Measurements from ENCODE around the gene PSME3. TPM values are rescaled to one million over a fixed set of nuclear protein-coding genes. Genes with fewer than 3 reads are reported as not detected.

The PSME3 gene
- total RNA-seq, 2 donors from 2014 or later, result 153 to 178 TPM

- DNase-seq, result no peak
- Histone ChIP-seq H3K27me3 (ENCODE audit: control insufficient read depth, insufficient read depth, low read length, poor library complexity, severe bottlenecking) (no peaks in the 10 kb centered on the region), H3K9ac (ENCODE audit: extremely low read depth, low read length, poor library complexity, severe bottlenecking) (no peak overlapping the region), H3K4me3 (ENCODE audit: low read length) (no peak overlapping the region), H3K36me3 (ENCODE audit: control insufficient read depth, insufficient read depth, low read length) (peaks cover 71% of the 10 kb centered on the region), H3K9me3 (ENCODE audit: control insufficient read depth, low read length) (no peaks in the 10 kb centered on the region), H3K4me1 (ENCODE audit: control insufficient read depth, insufficient read depth, low read length) (no peaks in the 10 kb centered on the region), H3K27ac (ENCODE audit: low read depth, low read length) (no peak overlapping the region)
- no peak overlapping the region for H3K27ac Mint-ChIP-seq
- H3K9me3 Mint-ChIP-seq, result no peaks in the 10 kb centered on the region
- peaks cover 65% of the 10 kb centered on the region for H3K36me3 Mint-ChIP-seq (ENCODE audit: low read depth)
- 88 to 100% methylated on average over 1 of the region's 1 CpG for WGBS, 2 experiments (ENCODE audit: insufficient coverage in 1 of 2, insufficient read length in 1 of 2)
- no peaks in the 10 kb centered on the region for H3K27me3 Mint-ChIP-seq (ENCODE audit: insufficient read depth)
- no peak overlapping the region for H3K4me3 Mint-ChIP-seq
- peaks cover 2% of the 10 kb centered on the region for H3K4me1 Mint-ChIP-seq
- no peak for TF ChIP-seq CTCF (conservative IDR thresholded peaks at IDR 0.05)
These were observed 15.3 kb upstream of the PSME3 start for GRCh38 chr17:42817866-42818265.

- no peak overlapping the region for H3K4me3 ChIP-seq (ENCODE audit: low read length)
- WGBS, 2 experiments (ENCODE audit: insufficient coverage in 1 of 2, insufficient read length in 1 of 2), result 95 to 96% methylated on average over 5 of the region's 5 CpGs
- Mint-ChIP-seq H3K4me1 (peaks cover 3% of the 10 kb centered on the region), H3K9me3 (no peaks in the 10 kb centered on the region), H3K27ac (no peak overlapping the region), H3K4me3 (no peak overlapping the region), H3K27me3 (ENCODE audit: insufficient read depth) (no peaks in the 10 kb centered on the region), H3K36me3 (ENCODE audit: low read depth) (peaks cover 64% of the 10 kb centered on the region)
- H3K9me3 ChIP-seq (ENCODE audit: control insufficient read depth, low read length), result no peaks in the 10 kb centered on the region
- no peak for DNase-seq
- H3K27me3 ChIP-seq (ENCODE audit: control insufficient read depth, insufficient read depth, low read length, poor library complexity, severe bottlenecking), result no peaks in the 10 kb centered on the region
- no peaks in the 10 kb centered on the region for H3K4me1 ChIP-seq (ENCODE audit: control insufficient read depth, insufficient read depth, low read length)
- no peak overlapping the region for H3K27ac ChIP-seq (ENCODE audit: low read depth, low read length)
- TF ChIP-seq CTCF (conservative IDR thresholded peaks at IDR 0.05), result no peak
- H3K9ac ChIP-seq (ENCODE audit: extremely low read depth, low read length, poor library complexity, severe bottlenecking), result no peak overlapping the region
- H3K36me3 ChIP-seq (ENCODE audit: control insufficient read depth, insufficient read depth, low read length), result peaks cover 70% of the 10 kb centered on the region
These were observed 14.8 kb upstream of the PSME3 start for GRCh38 chr17:42818379-42818778.

- H3K4me3 ChIP-seq (ENCODE audit: low read length), result no peak overlapping the region
- peaks cover 53% of the 10 kb centered on the region for H3K36me3 Mint-ChIP-seq (ENCODE audit: low read depth)
- H3K27me3 Mint-ChIP-seq (ENCODE audit: insufficient read depth), result no peaks in the 10 kb centered on the region
- 14 to 28% methylated on average over 2 of the region's 2 CpGs for WGBS, 2 experiments (ENCODE audit: insufficient coverage in 1 of 2, insufficient read length in 1 of 2)
- H3K27me3 ChIP-seq (ENCODE audit: control insufficient read depth, insufficient read depth, low read length, poor library complexity, severe bottlenecking), result no peaks in the 10 kb centered on the region
- H3K4me1 ChIP-seq (ENCODE audit: control insufficient read depth, insufficient read depth, low read length), result no peaks in the 10 kb centered on the region
- H3K27ac Mint-ChIP-seq, result peak overlapping the region; percentile 67
- no peaks in the 10 kb centered on the region for H3K9me3 ChIP-seq (ENCODE audit: control insufficient read depth, low read length)
- H3K9me3 Mint-ChIP-seq, result no peaks in the 10 kb centered on the region
- H3K4me1 Mint-ChIP-seq, result peaks cover 7% of the 10 kb centered on the region
- H3K36me3 ChIP-seq (ENCODE audit: control insufficient read depth, insufficient read depth, low read length), result peaks cover 54% of the 10 kb centered on the region
- peak; percentile 97 for TF ChIP-seq CTCF (conservative IDR thresholded peaks at IDR 0.05)
- no peak overlapping the region for H3K4me3 Mint-ChIP-seq
- peak; percentile 96 for DNase-seq
- H3K27ac ChIP-seq (ENCODE audit: low read depth, low read length), result no peak overlapping the region
- no peak overlapping the region for H3K9ac ChIP-seq (ENCODE audit: extremely low read depth, low read length, poor library complexity, severe bottlenecking)
These were observed 13.2 kb upstream of the PSME3 start for GRCh38 chr17:42819939-42820535.
